Parathyroid adenoma (tissue), 2 donors: ENCODE data around the gene ICAM2.
"Not testable (repeated sequence)": the region's sequence is repeated elsewhere in the genome, so short reads cannot be mapped to it uniquely, and the experiment has no call there.

Experiments
- H2AFZ ChIP-seq: fragments of 300-600 bp; sonication (generic); one replicate; pipeline ENCODE4 v1.7.0; 2017; ENCODE audit warnings: antibody characterized with exemption, mild to moderate bottlenecking
- H3K27ac ChIP-seq: fragments of 300-600 bp; sonication (generic); one replicate; pipeline ENCODE4 v1.7.0; 2017
- H3K27me3 ChIP-seq: fragments of 300-600 bp; sonication (generic); one replicate; pipeline ENCODE4 v1.7.0; 2017; ENCODE audit warnings: low read length; ENCODE audit not compliant: control insufficient read depth, insufficient read depth
- H3K36me3 ChIP-seq: fragments of 300-600 bp; sonication (generic); one replicate; pipeline ENCODE4 v1.7.0; 2017; ENCODE audit warnings: low read length; ENCODE audit not compliant: control insufficient read depth, insufficient read depth
- H3K4me1 ChIP-seq: fragments of 300-600 bp; sonication (generic); one replicate; pipeline ENCODE4 v1.7.0; 2017; ENCODE audit warnings: control low read depth
- H3K4me2 ChIP-seq: fragments of 300-600 bp; sonication (generic); one replicate; pipeline ENCODE4 v1.7.0; 2017; ENCODE audit warnings: low read length
- H3K4me3 ChIP-seq: fragments of 300-600 bp; sonication (generic); one replicate; pipeline ENCODE4 v1.7.0; 2017; ENCODE audit warnings: low read depth, low read length
- H3K79me2 ChIP-seq: fragments of 300-600 bp; sonication (generic); one replicate; pipeline ENCODE4 v1.7.0; 2017; ENCODE audit warnings: control low read depth
- H3K9ac ChIP-seq: fragments of 300-600 bp; sonication (generic); one replicate; pipeline ENCODE4 v1.7.0; 2017; ENCODE audit warnings: mild to moderate bottlenecking
- H3K9me3 ChIP-seq: fragments of 300-600 bp; sonication (generic); one replicate; pipeline ENCODE4 v1.7.0; 2017; ENCODE audit warnings: low read length; ENCODE audit not compliant: control insufficient read depth
- TF ChIP-seq, protein P1 (sequence below): fragments of 300-600 bp; sonication (generic); IDR thresholded peaks from one replicate; pipeline ENCODE4 v1.7.0; 2017; ENCODE audit warnings: antibody characterized with exemption, mild to moderate bottlenecking
- donor health status: primary hyperparathyroidism.

The ICAM2 gene

GRCh38 chr17:64024215-64024654, 3.8 kb upstream of the ICAM2 start:
- Histone ChIP-seq H3K27ac (no peak overlapping the region), H3K9ac (no peak overlapping the region), H3K4me2 (no peak overlapping the region), H3K9me3 (no peaks in the 10 kb centered on the region), H3K36me3 (no peaks in the 10 kb centered on the region), H2AFZ (no peak overlapping the region), H3K4me3 (no peak overlapping the region), H3K4me1 (peaks cover 3% of the 10 kb centered on the region), H3K27me3 (no peaks in the 10 kb centered on the region), H3K79me2 (no peaks in the 10 kb centered on the region)
- TF ChIP-seq, protein P1, sequence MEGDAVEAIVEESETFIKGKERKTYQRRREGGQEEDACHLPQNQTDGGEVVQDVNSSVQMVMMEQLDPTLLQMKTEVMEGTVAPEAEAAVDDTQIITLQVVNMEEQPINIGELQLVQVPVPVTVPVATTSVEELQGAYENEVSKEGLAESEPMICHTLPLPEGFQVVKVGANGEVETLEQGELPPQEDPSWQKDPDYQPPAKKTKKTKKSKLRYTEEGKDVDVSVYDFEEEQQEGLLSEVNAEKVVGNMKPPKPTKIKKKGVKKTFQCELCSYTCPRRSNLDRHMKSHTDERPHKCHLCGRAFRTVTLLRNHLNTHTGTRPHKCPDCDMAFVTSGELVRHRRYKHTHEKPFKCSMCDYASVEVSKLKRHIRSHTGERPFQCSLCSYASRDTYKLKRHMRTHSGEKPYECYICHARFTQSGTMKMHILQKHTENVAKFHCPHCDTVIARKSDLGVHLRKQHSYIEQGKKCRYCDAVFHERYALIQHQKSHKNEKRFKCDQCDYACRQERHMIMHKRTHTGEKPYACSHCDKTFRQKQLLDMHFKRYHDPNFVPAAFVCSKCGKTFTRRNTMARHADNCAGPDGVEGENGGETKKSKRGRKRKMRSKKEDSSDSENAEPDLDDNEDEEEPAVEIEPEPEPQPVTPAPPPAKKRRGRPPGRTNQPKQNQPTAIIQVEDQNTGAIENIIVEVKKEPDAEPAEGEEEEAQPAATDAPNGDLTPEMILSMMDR: no peak

- TF ChIP-seq, protein P1: no peak
- Histone ChIP-seq H3K4me2 (no peak overlapping the region), H3K27me3 (no peaks in the 10 kb centered on the region), H3K4me1 (peaks cover 3% of the 10 kb centered on the region), H3K9me3 (no peaks in the 10 kb centered on the region), H3K4me3 (no peak overlapping the region), H3K36me3 (no peaks in the 10 kb centered on the region), H2AFZ (peak overlapping the region; percentile 52), H3K27ac (no peak overlapping the region), H3K9ac (no peak overlapping the region), H3K79me2 (no peaks in the 10 kb centered on the region)
Measured at GRCh38 chr17:64022611-64023063, 2.2 kb upstream of the ICAM2 start.

DNA sequence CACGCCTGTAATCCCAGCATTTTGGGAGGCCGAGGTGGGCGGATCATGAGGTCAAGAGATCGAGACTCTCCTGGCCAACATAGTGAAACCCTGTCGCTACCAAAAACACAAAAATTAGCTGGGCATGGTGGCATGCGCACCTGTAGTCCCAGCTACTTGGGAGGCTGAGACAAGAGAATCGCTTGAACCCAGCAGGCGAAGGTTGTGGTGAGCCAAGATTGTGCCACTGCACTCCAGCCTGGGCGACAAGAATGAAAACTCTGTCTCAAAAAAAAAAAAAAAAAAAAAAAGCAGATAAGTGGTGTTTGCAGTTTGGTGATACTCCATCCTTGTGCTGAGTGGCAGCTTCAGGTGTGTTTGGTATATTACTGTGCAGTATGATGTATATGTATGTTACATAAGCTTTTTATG, 877 bp downstream of the ICAM2 start:
- not testable (repeated sequence) for H3K9ac ChIP-seq

DNA sequence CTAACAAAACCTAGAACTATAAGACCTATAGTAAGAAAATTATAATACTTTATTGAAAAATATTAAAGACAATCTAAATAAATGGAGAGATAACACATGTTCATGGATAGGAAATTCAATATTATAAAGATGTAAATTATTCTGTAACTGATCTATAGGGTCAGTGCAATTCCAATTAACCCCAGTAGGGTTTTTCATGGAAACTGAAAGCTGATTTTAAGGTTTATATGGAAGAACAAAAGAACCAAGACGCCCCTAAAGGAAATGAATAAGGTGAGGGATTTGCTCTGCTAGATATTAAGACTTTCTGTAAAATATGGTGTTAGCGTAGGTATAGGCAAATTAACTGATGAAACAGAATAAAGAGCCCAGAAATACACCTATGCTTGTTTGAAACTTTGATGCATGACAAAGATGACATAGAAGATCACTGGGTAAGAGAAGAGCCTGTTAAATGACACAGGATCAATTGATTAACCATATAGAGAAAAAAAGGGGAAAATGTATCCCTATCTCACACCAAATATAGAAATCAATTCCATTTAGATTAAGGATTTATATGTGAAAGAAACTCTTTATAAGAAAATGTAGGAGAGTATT, 3.0 kb downstream of the ICAM2 start:
- no peaks in the 10 kb centered on the region for H3K4me1 ChIP-seq
- no peak overlapping the region for H3K4me3 ChIP-seq
- TF ChIP-seq, protein P1: no peak
- H3K4me2 ChIP-seq: no peak overlapping the region
- no peak overlapping the region for H3K27ac ChIP-seq
- no peaks in the 10 kb centered on the region for H3K36me3 ChIP-seq
- H3K79me2 ChIP-seq: no peaks in the 10 kb centered on the region
- H3K9ac ChIP-seq: no peak overlapping the region
- no peaks in the 10 kb centered on the region for H3K27me3 ChIP-seq
- H3K9me3 ChIP-seq: no peaks in the 10 kb centered on the region
- H2AFZ ChIP-seq: no peak overlapping the region

More for the DNA sequence above, 877 bp downstream of the ICAM2 start:
- H3K27me3 ChIP-seq, H3K4me2 ChIP-seq, H3K4me1 ChIP-seq, H2AFZ ChIP-seq, H3K79me2 ChIP-seq, H3K9me3 ChIP-seq, H3K4me3 ChIP-seq, H3K36me3 ChIP-seq: not testable (repeated sequence)
- peak overlapping the region; percentile 73 for H3K27ac ChIP-seq

- H3K9ac ChIP-seq: no peak overlapping the region
- H3K27ac ChIP-seq: peak overlapping the region; percentile 8
- H3K27me3 ChIP-seq: no peaks in the 10 kb centered on the region
- no peaks in the 10 kb centered on the region for H3K4me1 ChIP-seq
- no peak overlapping the region for H3K4me3 ChIP-seq
- H3K9me3 ChIP-seq: no peaks in the 10 kb centered on the region
- no peaks in the 10 kb centered on the region for H3K79me2 ChIP-seq
- H2AFZ ChIP-seq: no peak overlapping the region
- H3K4me2 ChIP-seq: no peak overlapping the region
- TF ChIP-seq, protein P1: no peak
- H3K36me3 ChIP-seq: no peaks in the 10 kb centered on the region
Measured at GRCh38 chr17:64016974-64017373, 3.5 kb downstream of the ICAM2 start.
